Activated CD8-positive, alpha-beta memory T cell treated with anti-CD3 and anti-CD28 coated beads, Interleukin-2, amount 50 U/mL, for 4 hours (primary cell): ENCODE data around the gene YWHAG.
"Not testable (repeated sequence)": the region's sequence is repeated elsewhere in the genome, so short reads cannot be mapped to it uniquely, and the experiment has no call there.

Experiments
- DNase-seq: peaks from one replicate; pipeline ENCODE4 v3.0.0-alpha.2; 2020

YWHAG gene

DNA sequence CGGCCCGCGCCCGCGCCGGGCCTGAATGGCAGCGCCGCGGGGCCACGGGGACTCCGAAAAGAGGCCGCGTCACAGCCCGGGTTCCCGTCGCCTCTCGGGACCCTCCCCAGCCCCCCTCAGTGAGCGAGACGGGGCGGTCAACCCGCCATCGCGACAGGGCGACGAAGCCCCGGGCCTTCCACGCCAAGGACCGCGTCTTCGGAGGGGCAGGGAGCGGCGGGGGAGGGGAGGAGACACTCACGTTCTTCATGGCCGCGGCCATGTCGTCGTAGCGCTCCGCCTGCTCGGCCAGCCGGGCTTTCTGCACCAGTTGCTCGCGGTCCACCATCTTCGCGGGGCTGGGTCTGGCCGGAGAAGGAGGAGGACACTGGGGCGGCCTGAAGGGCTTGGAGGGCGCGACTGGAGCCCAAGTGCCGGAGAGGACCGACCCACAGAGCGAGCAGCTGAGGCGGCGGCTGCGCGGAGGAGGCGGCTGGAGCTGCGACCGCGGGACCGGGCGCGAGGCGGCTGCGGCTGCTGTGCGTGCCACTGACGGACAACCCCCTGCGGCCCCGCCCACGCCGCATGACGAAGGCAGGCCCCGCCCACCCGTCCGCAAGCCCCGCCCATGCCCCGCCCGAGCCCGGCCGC is at the start of gene YWHAG:
YWHAG (minus strand) TSS at position 511 of the 630 bp plus-strand sequence; CDS start at position 328, 183 bp downstream.
- DNase-seq: peak; percentile 84

DNA sequence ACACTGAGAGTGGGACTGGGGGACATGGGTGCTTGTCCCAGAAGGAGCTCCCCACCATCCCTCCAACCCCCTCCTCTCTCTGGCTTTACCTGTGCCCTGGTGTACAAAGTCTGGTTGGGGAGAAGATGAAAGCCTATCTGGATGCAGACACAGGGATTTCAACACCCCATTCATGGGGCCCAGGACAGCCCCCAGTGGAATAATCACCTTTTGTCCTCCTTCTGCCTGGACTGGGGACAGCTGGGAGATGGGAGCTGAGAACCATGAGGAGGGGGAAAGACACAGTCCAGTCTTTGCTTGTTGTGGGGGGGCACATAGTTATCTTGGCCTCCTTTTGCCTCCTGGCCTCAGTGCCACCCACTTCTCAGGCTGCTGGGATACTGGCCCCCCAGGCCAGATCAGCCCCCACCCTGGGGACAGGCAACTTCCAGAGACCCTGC is 49.4 kb upstream of the YWHAG start:
- no peak for DNase-seq

DNA sequence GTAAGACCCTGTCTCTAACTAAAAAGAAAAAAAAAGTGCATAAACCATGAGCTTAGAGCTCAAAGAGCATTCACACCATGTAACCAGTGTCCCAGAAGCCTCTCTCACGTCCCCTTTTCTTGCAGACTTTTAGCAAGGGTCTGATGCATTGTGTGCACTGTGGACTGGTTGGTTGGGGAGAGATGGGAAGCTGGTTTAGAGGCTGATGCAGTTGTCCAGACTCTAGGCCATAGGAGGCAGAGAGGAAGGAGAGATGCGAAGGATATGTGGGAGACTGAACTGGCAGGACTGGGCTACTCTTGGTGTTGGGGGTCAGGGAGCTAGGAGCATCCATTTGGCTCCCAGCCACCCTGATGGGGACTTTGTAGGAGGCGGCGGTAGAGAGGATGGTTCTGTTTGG is 48.9 kb upstream of the YWHAG start:
- DNase-seq: no peak

DNA sequence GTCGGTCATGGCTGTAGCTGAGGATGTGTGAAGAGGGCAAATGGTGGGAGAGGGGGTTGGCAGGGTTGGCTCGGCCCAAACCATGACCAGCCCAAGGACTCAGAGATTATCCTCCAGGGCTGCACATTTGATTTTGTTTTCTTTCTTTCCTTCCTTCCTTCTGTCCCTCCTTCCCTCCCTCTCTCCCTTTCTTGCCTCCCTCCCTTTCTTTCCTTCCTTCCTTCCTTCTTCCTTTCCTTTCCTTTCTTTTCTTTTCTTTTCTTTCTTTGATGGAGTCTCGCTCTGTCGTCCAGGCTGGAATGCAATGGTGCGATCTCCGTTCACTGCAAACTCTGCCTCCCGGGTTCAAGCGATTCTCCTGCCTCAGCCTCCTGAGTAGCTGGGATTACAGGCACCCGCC is 46.9 kb upstream of the YWHAG start:
- no peak for DNase-seq

DNA sequence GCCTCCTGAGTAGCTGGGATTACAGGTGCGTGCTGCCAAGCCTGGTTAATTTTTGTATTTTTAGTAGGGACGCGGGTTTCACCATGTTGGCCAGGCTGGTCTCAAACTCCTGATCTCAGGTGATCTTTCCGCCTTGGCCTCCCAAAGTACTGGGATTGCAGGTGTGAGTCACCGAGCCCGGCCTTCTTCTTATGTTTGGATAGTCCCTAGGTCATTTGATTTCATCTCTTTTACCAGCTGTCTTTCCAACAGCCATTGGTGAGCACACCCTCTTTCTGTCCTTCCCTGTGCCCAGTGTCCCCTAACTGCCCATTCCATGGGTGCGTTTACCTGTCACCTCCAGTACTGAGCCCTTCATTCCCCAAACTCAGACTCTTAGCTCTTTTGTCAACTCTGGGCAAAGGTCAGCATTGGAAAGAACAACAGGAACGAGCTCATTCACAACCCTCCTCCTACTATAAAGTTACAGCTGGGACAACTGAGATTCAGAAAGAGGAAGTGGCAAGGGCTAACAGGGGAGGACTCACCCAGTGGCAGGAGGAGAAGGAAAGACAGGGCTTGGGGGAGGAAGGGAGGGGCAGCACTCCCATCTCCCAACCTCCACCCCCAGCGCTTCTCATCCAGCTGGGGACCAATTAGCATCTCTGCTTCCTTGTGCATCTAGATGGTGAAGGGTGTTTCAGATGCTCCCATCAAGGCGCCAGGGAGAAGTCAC is 45.1 kb upstream of the YWHAG start:
- no peak for DNase-seq

DNA sequence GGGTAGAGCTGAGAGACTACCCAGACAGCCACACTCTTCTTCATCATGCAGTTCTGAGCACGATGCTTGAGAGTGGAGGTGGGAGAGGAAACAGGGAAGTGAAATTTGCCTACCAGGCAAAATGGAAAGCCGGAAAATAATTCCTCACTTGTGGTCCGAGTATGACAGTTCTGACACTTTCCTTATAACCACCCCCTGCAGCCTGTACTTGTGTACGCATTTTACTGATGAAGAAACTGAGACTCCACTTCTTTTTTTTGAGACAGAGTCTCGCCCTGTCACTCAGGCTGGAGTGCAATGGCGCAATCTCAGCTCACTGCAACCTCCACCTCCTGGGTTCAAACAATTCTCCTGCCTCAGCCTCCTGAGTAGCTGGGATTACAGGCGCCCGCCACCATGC is 44.3 kb upstream of the YWHAG start:
- DNase-seq: not testable (repeated sequence)

DNA sequence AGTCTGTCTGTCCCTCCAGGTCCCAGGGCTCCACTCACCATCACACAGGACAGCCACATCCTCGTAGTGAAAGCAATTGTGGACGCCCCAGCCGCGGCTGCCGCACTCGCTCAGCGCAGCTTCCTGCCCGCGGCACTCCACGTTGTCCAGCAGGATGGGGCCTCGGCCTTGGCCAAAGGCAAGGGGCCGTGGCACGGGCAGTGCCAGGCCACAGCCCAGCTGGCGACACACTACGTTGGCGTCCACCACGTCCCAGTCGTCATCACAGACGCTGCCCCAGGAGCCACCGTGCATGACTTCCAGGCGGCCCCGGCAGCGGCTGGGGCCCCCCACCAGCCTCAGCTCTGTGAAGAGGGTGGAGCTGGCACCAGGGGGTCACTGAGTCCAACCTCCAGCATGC is 41.5 kb upstream of the YWHAG start:
- DNase-seq: no peak

DNA sequence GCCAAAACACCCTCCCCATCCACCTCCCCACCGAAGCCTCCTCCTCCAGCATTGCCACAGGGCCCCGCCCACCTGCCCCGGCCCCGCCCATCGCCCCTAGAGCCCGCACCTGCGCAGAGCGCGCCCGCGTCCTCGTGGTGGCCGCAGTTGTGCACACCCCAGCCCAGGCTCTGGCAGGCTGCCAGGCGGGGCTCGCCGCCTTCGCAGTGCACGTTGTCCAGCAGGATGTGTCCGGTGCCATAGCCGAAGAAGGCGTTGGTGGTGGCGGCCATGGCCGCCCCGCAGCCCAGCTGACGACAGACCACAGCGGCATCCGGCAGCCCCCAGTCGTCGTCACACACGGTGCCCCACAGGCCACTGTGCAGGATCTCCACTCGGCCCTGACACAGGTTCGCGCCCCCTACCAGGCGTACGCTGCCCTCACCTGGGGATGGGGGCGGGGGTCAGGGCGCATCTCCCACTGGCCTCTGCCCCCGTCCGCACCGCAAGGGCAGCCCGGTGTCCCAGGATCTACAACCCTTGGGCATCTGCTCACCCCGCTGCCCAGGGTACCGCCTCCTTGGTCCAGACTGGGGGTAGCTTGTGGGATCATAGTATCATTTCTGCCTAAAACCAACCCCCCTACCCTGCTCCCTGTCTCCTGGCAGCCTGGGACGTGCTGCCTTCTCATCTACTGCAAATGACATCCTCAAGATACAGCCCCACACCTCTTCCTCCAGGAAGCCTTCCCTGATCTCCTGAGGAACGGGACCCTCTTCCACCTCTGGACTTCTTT is 38.8 kb upstream of the YWHAG start:
- DNase-seq: peak; percentile 83

DNA sequence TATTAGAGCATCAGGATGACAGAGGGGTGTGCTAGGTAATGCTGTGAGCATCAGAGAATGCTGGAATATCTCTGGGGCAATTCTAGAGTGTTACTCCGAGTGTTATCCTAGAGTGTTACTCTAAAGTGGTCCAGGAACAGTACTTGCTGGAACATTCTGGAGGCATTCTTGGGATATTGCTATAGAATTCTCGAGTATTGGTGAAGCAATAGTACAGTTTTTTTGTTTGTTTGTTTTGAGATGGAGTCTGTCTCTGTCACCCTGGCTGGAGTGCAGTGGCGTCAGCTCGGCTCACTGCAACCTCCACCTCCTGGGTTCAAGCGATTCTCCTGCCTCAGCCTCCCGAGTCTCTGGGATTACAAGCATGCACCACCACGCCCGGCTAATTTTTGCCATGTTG is 38.1 kb upstream of the YWHAG start:
- no peak for DNase-seq

DNA sequence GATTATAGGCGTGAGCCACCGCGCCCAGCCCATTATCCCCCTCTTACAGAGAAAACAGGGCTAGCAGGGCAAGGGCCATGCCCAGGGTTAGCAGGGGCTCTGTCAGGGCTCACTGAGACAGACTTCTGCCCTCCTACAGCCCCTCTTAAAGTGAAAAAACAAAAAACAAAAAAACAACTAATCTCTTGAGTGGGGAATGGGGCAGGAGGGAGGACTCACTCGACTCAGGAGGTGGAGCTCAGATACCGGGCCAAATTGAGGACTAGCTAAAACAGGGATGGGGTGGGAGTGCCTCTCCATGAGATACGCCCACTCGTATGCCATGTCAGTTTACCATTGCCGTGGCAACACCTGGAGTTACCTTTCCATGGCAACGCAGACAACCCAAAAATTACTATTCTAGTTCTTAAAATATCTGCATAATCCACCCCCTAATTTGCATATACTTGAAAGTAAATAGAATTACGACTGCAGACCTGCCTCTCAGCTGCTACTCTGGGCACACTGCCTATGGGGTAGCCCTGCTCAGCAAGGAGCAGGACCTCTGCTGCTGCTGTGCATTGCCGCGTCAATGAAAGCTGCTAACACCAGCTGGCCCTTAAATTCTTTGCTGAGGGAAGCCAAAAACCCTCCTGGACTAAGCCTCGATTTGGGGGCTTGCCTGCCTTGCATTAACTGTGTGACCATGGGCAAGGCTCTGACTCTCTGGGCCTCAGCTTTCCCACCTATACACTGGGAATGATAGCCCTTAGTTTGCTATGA is 37.4 kb upstream of the YWHAG start:
- no peak for DNase-seq

DNA sequence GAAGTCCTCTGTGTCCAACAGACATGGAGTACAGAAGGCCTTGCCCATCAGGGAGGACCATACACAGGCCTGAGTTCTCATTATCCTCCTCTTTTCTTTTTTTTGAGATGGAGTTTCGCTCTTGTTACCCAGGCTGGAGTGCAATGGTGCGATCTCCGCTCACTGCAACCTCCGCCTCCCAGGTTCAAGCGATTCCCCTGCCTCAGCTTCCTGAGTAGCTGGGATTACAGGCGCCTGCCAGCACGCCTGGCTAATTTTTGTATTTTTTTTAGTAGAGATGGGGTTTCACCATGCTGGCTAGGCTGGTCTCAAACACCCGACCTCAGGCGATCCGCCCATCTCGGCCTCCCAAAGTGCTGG is 36.8 kb upstream of the YWHAG start:
- DNase-seq: not testable (repeated sequence)

DNA sequence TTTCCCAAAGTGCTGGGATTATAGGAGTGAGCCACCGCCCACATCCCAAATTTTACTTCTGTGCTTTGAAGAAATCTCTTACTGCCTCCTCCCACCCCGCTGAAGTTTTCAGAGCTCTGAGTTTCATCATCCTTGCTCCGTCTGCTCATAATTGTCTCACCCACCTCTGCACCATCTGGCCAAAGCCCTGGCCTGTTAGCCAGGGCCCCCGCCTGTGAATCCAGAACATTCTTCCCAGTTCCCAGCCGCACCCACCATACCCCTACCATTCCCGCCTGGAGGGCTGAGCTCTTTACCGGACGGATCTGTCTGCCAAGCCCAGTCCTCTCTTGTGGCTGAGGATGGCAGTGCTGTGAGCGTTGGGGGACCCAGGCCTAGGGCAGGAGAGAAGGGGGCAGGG is 36.2 kb upstream of the YWHAG start:
- no peak for DNase-seq

DNA sequence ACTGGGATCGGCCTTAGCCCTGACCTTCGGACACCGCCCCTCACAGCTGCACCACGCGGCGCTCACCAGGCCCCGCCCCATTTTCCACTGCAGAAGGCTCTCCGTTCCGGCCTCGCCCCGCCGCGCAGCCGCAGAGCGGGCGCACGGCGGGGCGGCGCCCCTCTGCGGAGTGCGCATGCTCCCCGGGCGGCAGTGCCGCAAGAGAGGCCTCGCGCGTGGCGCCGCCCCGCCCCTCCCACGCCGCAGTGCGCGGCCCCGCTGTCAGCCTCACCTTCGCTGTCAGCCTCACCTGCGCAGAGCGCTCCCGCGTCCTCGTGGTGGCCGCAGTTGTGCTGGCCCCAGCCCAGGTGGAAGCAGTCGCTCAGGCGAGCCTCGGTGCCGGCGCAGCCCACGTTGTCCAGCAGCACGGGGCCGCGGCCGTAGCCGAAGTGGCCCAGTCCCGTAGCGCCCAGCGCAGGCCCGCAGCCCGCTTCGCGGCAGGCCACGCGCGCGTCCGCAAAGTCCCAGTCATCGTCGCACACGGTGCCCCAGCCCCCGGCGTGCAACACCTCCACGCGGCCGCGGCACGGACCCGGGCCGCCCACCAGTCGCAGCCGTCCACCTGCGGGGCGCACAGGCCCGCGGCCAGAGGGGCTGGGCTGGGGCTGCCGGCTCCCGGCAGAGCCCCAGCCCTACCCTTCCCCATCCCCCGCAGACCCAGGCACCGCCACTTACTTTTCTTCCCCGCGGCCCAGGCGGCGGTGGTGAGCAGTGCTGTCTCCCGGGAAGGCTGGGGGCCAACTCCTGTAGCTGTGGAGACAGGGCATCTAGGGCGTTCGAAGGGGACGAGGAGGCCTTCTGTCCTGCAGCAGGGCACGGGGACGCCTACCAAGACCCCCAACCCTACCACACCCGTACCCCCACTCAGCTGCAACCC is 34.6 kb upstream of the YWHAG start:
- DNase-seq: peak; percentile 94

DNA sequence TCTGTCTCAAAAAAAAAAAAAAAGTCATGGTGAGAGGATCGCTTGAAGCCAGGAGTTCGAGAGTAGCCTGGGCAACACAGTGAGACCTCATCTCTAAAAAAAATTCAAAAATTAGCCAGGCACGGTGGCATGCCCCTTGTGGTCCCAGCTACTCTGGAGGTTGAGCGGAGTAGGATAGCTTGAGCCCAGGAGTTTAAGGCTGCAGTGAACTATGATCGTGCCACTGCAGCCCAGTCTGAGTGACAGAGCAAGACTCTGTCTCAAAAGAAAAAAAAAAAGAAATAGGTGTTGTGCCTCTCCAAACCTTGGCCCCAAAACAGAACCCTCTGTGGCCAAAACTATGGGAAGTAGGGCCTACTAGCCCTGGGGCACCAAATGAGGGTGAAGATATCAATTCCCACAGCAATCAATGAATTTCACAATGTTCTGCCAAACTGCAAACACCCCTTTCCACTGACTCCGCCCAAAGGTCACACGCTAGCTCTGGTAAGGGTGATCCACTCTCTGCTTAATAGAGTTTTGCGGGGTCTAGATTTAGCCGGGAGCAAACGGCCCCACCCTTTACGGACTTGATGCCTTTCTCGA is 33.8 kb upstream of the YWHAG start:
- DNase-seq: no peak

DNA sequence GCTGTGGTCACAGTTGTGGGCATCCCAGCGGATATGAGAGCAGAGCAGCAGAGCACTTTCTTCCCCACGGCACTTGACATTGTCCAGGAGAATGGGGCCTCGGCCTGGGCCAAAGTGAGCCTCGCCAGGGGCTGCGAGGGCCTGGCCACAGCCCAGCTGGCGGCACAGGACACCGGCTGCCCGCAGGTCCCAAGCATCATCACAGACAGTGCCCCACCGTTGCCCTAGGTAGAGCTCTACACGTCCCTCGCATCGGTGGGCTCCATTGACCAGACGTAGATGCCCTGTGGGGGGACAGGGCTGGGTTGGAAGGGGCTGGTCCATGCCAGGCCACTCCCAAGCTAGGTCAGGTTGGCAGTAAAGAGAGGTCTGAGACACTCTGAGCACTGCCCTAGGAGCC is 31.3 kb upstream of the YWHAG start:
- DNase-seq: no peak

DNA sequence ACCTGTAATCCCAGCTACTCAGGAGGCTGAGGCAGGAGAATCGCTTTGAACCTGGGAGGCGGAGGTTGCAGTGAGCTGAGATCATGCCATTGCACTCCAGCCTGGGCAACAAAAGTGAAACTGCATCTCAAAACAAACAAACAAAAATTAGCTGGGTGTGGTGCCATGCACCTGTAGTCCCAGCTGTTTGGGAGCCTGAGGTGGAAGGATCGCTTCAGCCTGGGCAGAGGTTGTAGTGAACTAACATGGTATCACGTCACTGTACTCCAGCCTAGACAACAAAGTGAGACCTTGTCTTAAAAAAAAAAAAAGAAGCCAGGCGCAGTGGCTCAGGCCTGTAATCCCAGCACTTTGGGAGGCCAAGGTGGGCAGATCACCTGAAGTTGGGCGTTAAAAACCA is 29.0 kb upstream of the YWHAG start:
- not testable (repeated sequence) for DNase-seq

DNA sequence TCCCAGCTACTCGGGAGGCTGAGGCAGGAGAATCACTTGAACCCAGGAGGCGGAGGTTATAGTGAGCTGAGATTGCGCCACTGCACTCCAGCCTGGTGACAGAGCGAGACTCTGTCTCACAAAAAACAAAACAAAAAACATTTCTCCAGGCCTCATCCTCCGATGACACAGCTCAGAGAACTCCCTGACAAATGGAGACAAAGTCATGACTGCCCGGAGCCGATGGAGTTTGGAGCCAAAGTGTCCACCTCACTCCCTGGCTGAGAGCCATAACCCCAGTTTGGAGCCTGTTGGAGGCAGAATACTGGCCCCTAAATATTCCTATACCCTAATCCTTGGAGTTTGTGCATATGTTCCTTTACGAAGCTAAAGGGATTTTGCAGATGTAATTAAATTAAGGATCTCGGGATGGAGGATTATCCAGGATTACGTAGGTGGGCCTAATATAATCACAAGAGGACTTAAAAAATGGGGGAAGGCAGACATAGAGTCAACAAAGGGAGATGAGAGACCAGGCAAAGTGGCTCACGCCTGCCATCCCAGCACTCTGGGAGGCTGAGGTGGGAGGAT is 28.0 kb upstream of the YWHAG start:
- DNase-seq: no peak

DNA sequence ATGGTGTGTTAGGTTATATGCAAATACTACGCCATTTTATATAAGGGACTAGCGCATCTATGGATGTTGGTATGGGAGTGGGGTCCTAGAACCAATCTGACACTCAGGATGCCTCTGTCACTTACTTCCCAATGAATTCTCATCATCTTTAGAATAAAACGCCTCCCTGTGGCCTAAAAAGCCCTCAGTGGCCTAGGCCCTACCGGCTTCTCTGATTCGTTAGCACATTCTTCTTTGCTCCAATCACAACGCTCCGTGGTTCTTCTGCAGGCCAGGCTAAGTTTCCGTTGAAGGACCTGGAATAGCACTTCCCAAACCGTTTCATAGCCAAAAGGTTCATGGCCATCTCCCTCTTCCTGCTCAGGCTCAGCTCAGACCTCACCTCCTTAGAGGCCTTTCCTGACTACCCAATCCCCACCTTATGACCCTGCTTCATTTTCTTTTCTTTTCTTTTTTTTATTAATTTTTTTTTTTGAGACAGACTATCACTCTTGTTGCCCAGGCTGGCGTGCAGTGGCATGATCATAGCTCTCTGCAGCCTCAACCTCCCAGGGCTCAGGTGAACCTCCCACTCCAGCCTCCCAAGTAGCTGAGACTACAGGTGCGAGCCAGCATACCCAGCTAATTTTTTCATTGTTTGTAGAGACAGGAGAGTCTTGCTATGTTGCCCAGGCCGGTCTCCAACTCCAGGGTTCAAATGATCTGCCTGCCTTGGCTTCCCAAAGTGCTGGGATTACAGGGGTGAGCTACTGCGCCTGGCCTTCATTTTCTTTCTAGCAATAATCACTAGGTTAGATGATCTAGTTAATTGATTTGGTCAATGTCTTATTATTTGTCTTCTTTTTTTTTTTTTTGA is 24.5 kb upstream of the YWHAG start:
- no peak for DNase-seq

DNA sequence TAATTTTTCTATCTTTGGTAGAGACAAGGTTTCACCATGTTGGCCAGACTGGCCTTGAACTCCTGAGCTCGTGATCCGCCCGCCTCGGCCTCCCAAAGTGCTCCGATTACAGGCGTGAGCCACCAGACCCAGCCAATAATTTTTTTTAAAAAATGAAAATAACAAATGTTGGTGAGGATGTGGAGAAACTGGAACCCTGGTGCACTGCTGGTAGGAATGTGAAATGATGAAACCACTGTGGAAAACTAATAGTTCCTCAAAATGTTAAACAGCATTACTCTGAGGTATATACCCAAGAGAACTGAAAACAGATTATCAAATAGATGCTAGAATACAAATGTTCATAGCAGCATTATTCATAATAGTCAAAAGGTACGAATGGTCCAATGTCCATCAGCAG is 23.0 kb upstream of the YWHAG start:
- DNase-seq: no peak

DNA sequence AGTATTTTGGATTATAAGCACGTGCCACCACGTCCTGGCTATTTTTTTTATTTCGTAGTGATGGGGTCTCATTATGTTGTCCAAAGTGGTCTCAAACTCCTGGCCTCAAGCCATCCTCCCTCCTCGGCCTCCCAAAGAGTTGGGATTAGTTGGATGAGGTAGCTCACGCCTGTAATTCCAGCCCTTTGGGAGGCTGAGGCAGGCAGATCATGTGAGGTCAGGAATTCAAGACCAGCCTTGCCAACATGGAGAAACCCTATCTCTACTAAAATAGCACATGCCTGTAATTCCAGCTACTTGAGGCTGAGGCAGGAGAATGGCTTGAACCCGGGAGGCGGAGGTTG is 21.8 kb upstream of the YWHAG start:
- no peak for DNase-seq
